Caco-2 (cell line): ENCODE results near the gene NES. TPM values are rescaled to one million over a fixed set of nuclear protein-coding genes. Genes with fewer than 3 reads are reported as not detected.

Experiments used
- BruUV-seq: library from RNA; stranded (reverse); fragments of 400-500 nt; replicated peaks from 2 replicates; lab custom pipeline; 2021; lab: Mats Ljungman, UMichigan
- CTCF ChIA-PET: fragments of 300-600 bp; sonication (Branson Sonifier 250); formaldehyde crosslinking; loops from one replicate; lab custom pipeline; 2022; ENCODE audit warnings: antibody characterized with exemption; lab: Charles Lee
- POLR2A ChIA-PET: fragments of 300-600 bp; sonication (Branson Sonifier 250); formaldehyde crosslinking; loops from one replicate; lab custom pipeline; 2022; ENCODE audit warnings: antibody characterized with exemption; lab: Charles Lee
- DNase-seq, 2 experiments: peaks; one replicate each; pipeline versions ENCODE4 v3.0.0 to v3.0.0-alpha.2; 2020 to 2022
- H3K27me3 ChIP-seq: replicated peaks from 2 replicates; pipeline ENCODE4 v1.6.0; 2011; ENCODE audit warnings: low read length; ENCODE audit not compliant: control insufficient read depth, insufficient read depth
- H3K36me3 ChIP-seq: 2 replicates; pipeline ENCODE4 v1.5.1; 2011; ENCODE audit warnings: low read length; ENCODE audit not compliant: control insufficient read depth, insufficient read depth
- H3K4me1 ChIP-seq: fragments of 250-450 bp; sonication (Bioruptor Pico); 2 replicates; pipeline ENCODE4 v1.5.1; 2020; ENCODE audit warnings: mild to moderate bottlenecking
- H3K4me3 ChIP-seq: 2 replicates; pipeline ENCODE4 v1.5.1; 2011; ENCODE audit warnings: low read depth, mild to moderate bottlenecking, control low read depth, low read length
- H3K9me3 ChIP-seq: fragments of 250-450 bp; sonication (Bioruptor Pico); 2 replicates; pipeline ENCODE4 v1.5.1; 2020; ENCODE audit warnings: mild to moderate bottlenecking, moderate library complexity
- H3K27ac Mint-ChIP-seq: one replicate; pipeline ENCODE4 v1.8.0; 2022; ENCODE audit warnings: mixed read lengths; ENCODE audit not compliant: unreplicated experiment
- H3K27me3 Mint-ChIP-seq: one replicate; pipeline ENCODE4 v1.8.0; 2022; ENCODE audit warnings: mixed read lengths; ENCODE audit not compliant: insufficient read depth, unreplicated experiment
- H3K36me3 Mint-ChIP-seq: one replicate; pipeline ENCODE4 v1.8.0; 2022; ENCODE audit warnings: mild to moderate bottlenecking, mixed read lengths; ENCODE audit not compliant: insufficient read depth, unreplicated experiment
- H3K4me1 Mint-ChIP-seq: one replicate; pipeline ENCODE4 v1.8.0; 2022; ENCODE audit warnings: low read depth, mixed read lengths; ENCODE audit not compliant: unreplicated experiment
- H3K4me3 Mint-ChIP-seq: one replicate; pipeline ENCODE4 v1.8.0; 2022; ENCODE audit warnings: mild to moderate bottlenecking, moderate library complexity, mixed read lengths; ENCODE audit not compliant: unreplicated experiment
- H3K9me3 Mint-ChIP-seq: one replicate; pipeline ENCODE4 v1.8.0; 2022; ENCODE audit warnings: mixed read lengths; ENCODE audit not compliant: unreplicated experiment
- CTCF ChIP-seq, 2 experiments: fragments of 200-600 bp in 1 of 2; IDR thresholded peaks; 1 replicate in 1 of 2; 2 replicates in 1 of 2; pipeline versions ENCODE4 v1.5.1 to v1.8.0; 2011 to 2022; ENCODE audit warnings: antibody characterized with exemption in 1 of 2, control low read depth in 1 of 2, inconsistent platforms in 1 of 2, low read depth in 1 of 2, low read length in 1 of 2, mild to moderate bottlenecking in 1 of 2, moderate library complexity in 1 of 2; ENCODE audit not compliant: insufficient read depth in 1 of 2, severe bottlenecking in 1 of 2, unreplicated experiment in 1 of 2
- intact Hi-C: fragments of 100-400 bp; cut with micrococcal nuclease; formaldehyde crosslinking; loops from one replicate; pipeline ENCODE4 v1.10.0; 2022; ENCODE audit not compliant: unreplicated experiment
- total RNA-seq: library from RNA; stranded (reverse); gene quantifications from 2 replicates; pipeline ENCODE4 v1.2.3, GENCODE V29; 2022

Gene NES
- total RNA-seq, 1 experiment from 2014 or later: 18.0 TPM

DNA sequence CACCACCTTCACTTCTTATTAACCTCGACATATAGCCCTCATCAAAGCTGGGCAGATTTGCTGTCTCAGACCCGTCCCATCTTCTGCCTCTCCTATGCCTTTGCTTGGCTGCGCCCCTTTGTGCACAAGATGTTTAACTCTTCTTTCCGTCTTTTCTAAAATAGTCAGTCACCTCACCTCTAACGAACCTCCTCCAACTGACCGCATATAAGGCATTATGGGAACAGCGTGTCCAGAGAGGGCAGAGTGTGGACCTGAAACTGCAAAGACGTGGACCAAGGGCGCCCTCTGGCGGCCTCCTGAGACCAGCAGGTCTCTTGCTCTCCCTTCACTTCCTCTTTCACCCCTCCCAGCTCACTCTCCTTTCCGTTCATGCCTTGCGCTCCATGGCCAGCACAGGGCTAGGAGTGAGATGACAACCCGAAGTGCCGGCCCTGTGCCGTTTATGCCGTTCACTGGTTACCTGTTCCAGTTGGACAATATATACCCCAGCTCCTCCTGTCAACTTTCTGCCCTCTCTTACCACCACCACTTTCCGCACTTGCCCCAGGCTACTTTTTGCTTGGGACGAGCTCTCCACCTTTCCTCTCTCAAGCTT, 48.6 kb upstream of the NES start:
- no TSS peak for BruUV-seq
- Histone ChIP-seq H3K36me3 (peaks cover 4% of the 10 kb centered on the region), H3K27me3 (no peaks in the 10 kb centered on the region), H3K9me3 (no peaks in the 10 kb centered on the region), H3K4me1 (peaks cover 13% of the 10 kb centered on the region; the same call in 1 of the 2 replicates), H3K4me3 (0 out of 2 replicates have a peak overlapping the region, but pooled peaks have one; percentile 8)
- H3K36me3 Mint-ChIP-seq: peaks cover 26% of the 10 kb centered on the region
- peak; percentile 87 to 90 for DNase-seq
- ChIA-PET POLR2A (interaction anchor here (0.5 to 4.8 kb wide), 7 partner anchors 15 to 162 kb away, joined by 3 to 108 read pairs (median 3); partner anchors contain the start of genes HAPLN2, HDGF, MRPL24 and NES), CTCF (interaction anchor here (0.6 to 4.8 kb wide), 31 partner anchors 10 to 202 kb away, joined by 3 to 262 read pairs (median 6); partner anchors contain the start of genes CRABP2, HDGF, INSRR and MRPL24)
- no peak overlapping the region for H3K4me3 Mint-ChIP-seq
- H3K9me3 Mint-ChIP-seq: no peaks in the 10 kb centered on the region
- intact Hi-C loops: loop anchor here (1.0 kb wide), 4 partner anchors 19 to 165 kb away; no protein-coding TSS in a partner anchor
- peaks cover 6% of the 10 kb centered on the region for H3K4me1 Mint-ChIP-seq
- no peaks in the 10 kb centered on the region for H3K27me3 Mint-ChIP-seq
- H3K27ac Mint-ChIP-seq: no peak overlapping the region
- TF ChIP-seq CTCF (IDR thresholded peaks at IDR 0.05; ENCODE audit: insufficient read depth in 1 of 2, low read depth in 1 of 2, low read length in 1 of 2, severe bottlenecking in 1 of 2, unreplicated experiment in 1 of 2): peak; percentile 92 to 94

GRCh38 chr1:156721535-156721934, 44.3 kb upstream of the NES start:
- ChIA-PET POLR2A (no interaction called here), CTCF (interaction anchor here (1.0 to 2.1 kb wide), 2 partner anchors 15 to 32 kb away, joined by 7 to 14 read pairs; no protein-coding TSS in a partner anchor)
- H3K9me3 ChIP-seq: no peaks in the 10 kb centered on the region
- H3K27me3 Mint-ChIP-seq: no peaks in the 10 kb centered on the region
- DNase-seq: no peak
- H3K9me3 Mint-ChIP-seq: no peaks in the 10 kb centered on the region
- intact Hi-C loops: no loop called here
- no peak overlapping the region for H3K4me3 ChIP-seq
- peaks cover 4% of the 10 kb centered on the region for H3K36me3 ChIP-seq
- no peaks in the 10 kb centered on the region for H3K27me3 ChIP-seq
- H3K4me1 ChIP-seq: peaks cover 5% of the 10 kb centered on the region; the same call in 1 of the 2 replicates
- H3K4me1 Mint-ChIP-seq: no peaks in the 10 kb centered on the region
- BruUV-seq: no TSS peak
- no peak overlapping the region for H3K4me3 Mint-ChIP-seq
- peaks cover 22% of the 10 kb centered on the region for H3K36me3 Mint-ChIP-seq
- TF ChIP-seq CTCF (IDR thresholded peaks at IDR 0.05; ENCODE audit: insufficient read depth in 1 of 2, low read depth in 1 of 2, low read length in 1 of 2, severe bottlenecking in 1 of 2, unreplicated experiment in 1 of 2): no peak
- H3K27ac Mint-ChIP-seq: no peak overlapping the region

- no peak for TF ChIP-seq CTCF (IDR thresholded peaks at IDR 0.05; ENCODE audit: insufficient read depth in 1 of 2, low read depth in 1 of 2, low read length in 1 of 2, severe bottlenecking in 1 of 2, unreplicated experiment in 1 of 2)
- Mint-ChIP-seq H3K36me3 (peaks cover 22% of the 10 kb centered on the region), H3K4me1 (no peaks in the 10 kb centered on the region), H3K9me3 (no peaks in the 10 kb centered on the region), H3K27ac (no peak overlapping the region), H3K4me3 (no peak overlapping the region), H3K27me3 (no peaks in the 10 kb centered on the region)
- Histone ChIP-seq H3K9me3 (no peaks in the 10 kb centered on the region), H3K4me1 (peaks cover 5% of the 10 kb centered on the region; the same call in 1 of the 2 replicates), H3K36me3 (peaks cover 4% of the 10 kb centered on the region), H3K27me3 (no peaks in the 10 kb centered on the region), H3K4me3 (no peak overlapping the region)
- no TSS peak for BruUV-seq
- no peak for DNase-seq
- ChIA-PET CTCF (interaction anchor here (1.0 to 2.1 kb wide), 2 partner anchors 14 to 31 kb away, joined by 7 to 14 read pairs; no protein-coding TSS in a partner anchor), POLR2A (no interaction called here)
- intact Hi-C loops: no loop called here
Observed at GRCh38 chr1:156721131-156721530, 43.9 kb upstream of the NES start.
